ENCODE measurements around the gene BPIFB4. TPM values are rescaled to one million over a fixed set of nuclear protein-coding genes. Genes with fewer than 3 reads are reported as not detected.
"Not testable (repeated sequence)": the region's sequence is repeated elsewhere in the genome, so short reads cannot be mapped to it uniquely, and the experiment has no call there.

Gene BPIFB4
- total and polyA plus RNA-seq, 9 donors, result 0.07 to 0.30 (median 0.09) TPM; not detected in 3

GRCh38 chr20:33112547-33113386, 33.3 kb downstream of the BPIFB4 start:
- Histone ChIP-seq H3K4me1 (ENCODE audit: control insufficient read depth, insufficient read depth, low read length) (no peaks in the 10 kb centered on the region), H3K9me3 (replicated peaks; ENCODE audit: control insufficient read depth, low read depth, low read length) (no peaks in the 10 kb centered on the region), H3K27ac (ENCODE audit: low read length) (no peak overlapping the region), H3K4me3 (ENCODE audit: low read length) (no peak overlapping the region), H3K36me3 (ENCODE audit: control insufficient read depth, insufficient read depth, low read length) (no peaks in the 10 kb centered on the region), H3K27me3 (ENCODE audit: control insufficient read depth, insufficient read depth, low read length) (no peaks in the 10 kb centered on the region)
- no CpG with 5 or more reads among the region's 7 CpGs for WGBS (ENCODE audit: insufficient coverage)
- no peak for DNase-seq

GRCh38 chr20:33113387-33113908, 34.0 kb downstream of the BPIFB4 start:
- no peak for DNase-seq
- Histone ChIP-seq H3K9me3 (replicated peaks; ENCODE audit: control insufficient read depth, low read depth, low read length) (no peaks in the 10 kb centered on the region), H3K27ac (ENCODE audit: low read length) (no peak overlapping the region), H3K4me1 (ENCODE audit: control insufficient read depth, insufficient read depth, low read length) (no peaks in the 10 kb centered on the region), H3K4me3 (ENCODE audit: low read length) (no peak overlapping the region), H3K36me3 (ENCODE audit: control insufficient read depth, insufficient read depth, low read length) (no peaks in the 10 kb centered on the region), H3K27me3 (ENCODE audit: control insufficient read depth, insufficient read depth, low read length) (no peaks in the 10 kb centered on the region)
- 76% methylated on average over 2 of the region's 6 CpGs for WGBS (ENCODE audit: insufficient coverage)

DNA sequence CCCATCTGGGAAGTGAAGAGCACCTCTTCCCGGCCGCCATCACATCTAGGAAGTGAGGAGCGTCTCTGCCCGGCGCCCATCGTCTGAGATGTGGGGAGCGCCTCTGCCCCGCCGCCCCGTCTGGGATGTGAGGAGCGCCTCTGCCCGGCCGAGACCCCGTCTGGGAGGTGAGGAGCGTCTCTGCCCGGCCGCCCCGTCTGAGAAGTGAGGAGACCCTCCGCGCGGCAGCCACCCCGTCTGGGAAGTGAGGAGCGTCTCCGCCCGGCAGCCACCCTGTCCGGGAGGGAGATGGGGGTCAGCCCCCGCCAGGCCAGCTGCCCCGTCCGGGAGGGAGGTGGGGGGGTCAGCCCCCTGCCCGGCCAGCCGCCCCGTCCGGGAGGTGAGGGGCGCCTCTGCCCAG, 36.1 kb downstream of the BPIFB4 start:
- not testable (repeated sequence) for DNase-seq; H3K27ac ChIP-seq (ENCODE audit: low read length); H3K9me3 ChIP-seq (replicated peaks; ENCODE audit: control insufficient read depth, low read depth, low read length); H3K36me3 ChIP-seq (ENCODE audit: control insufficient read depth, insufficient read depth, low read length); H3K4me1 ChIP-seq (ENCODE audit: control insufficient read depth, insufficient read depth, low read length); H3K4me3 ChIP-seq (ENCODE audit: low read length); H3K27me3 ChIP-seq (ENCODE audit: control insufficient read depth, insufficient read depth, low read length)
- WGBS (ENCODE audit: insufficient coverage), result 94% methylated on average over 6 of the region's 34 CpGs

- H3K36me3 ChIP-seq (ENCODE audit: control insufficient read depth, insufficient read depth, low read length), result no peaks in the 10 kb centered on the region
- H3K4me1 ChIP-seq (ENCODE audit: control insufficient read depth, insufficient read depth, low read length), result no peaks in the 10 kb centered on the region
- no CpG with 5 or more reads among the region's 3 CpGs for WGBS (ENCODE audit: insufficient coverage)
- DNase-seq, result no peak
- H3K27ac ChIP-seq (ENCODE audit: low read length), result no peak overlapping the region
- no peaks in the 10 kb centered on the region for H3K27me3 ChIP-seq (ENCODE audit: control insufficient read depth, insufficient read depth, low read length)
- no peaks in the 10 kb centered on the region for H3K9me3 ChIP-seq (replicated peaks; ENCODE audit: control insufficient read depth, low read depth, low read length)
- H3K4me3 ChIP-seq (ENCODE audit: low read length), result no peak overlapping the region
These were observed 40.6 kb downstream of the BPIFB4 start for GRCh38 chr20:33119725-33120720.

DNA sequence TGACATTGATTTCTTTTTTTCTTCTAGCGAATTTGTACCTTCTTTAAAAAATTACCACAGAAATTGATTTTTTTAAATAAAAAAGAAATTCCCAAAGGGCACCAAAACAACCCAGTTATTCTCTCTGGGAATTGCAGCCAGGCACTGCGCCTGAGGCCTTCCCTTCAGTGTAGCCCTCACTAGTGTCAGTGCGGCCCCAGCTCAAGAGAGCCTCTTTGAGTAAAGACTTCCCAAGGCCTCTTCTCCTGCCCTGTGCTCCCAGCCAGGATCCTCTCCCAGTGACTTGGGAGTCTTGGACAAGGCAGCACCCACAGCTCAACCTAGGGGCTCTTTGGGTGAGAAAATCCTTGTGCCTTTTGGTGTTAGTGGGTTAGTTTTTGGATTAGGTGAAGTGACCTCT, 41.5 kb downstream of the BPIFB4 start:
- no peak overlapping the region for H3K4me3 ChIP-seq (ENCODE audit: low read length)
- no peaks in the 10 kb centered on the region for H3K9me3 ChIP-seq (replicated peaks; ENCODE audit: control insufficient read depth, low read depth, low read length)
- 100% methylated on average over 2 of the region's 3 CpGs for WGBS (ENCODE audit: insufficient coverage)
- H3K4me1 ChIP-seq (ENCODE audit: control insufficient read depth, insufficient read depth, low read length), result no peaks in the 10 kb centered on the region
- DNase-seq, result no peak
- no peaks in the 10 kb centered on the region for H3K36me3 ChIP-seq (ENCODE audit: control insufficient read depth, insufficient read depth, low read length)
- no peak overlapping the region for H3K27ac ChIP-seq (ENCODE audit: low read length)
- no peaks in the 10 kb centered on the region for H3K27me3 ChIP-seq (ENCODE audit: control insufficient read depth, insufficient read depth, low read length)

- not testable (repeated sequence) for H3K4me3 ChIP-seq (ENCODE audit: low read length); DNase-seq; H3K27me3 ChIP-seq (ENCODE audit: control insufficient read depth, insufficient read depth, low read length); H3K4me1 ChIP-seq (ENCODE audit: control insufficient read depth, insufficient read depth, low read length); H3K36me3 ChIP-seq (ENCODE audit: control insufficient read depth, insufficient read depth, low read length); H3K27ac ChIP-seq (ENCODE audit: low read length); H3K9me3 ChIP-seq (replicated peaks; ENCODE audit: control insufficient read depth, low read depth, low read length)
- WGBS (ENCODE audit: insufficient coverage), result 50% methylated on average over 1 of the region's 1 CpG
These were observed 42.9 kb downstream of the BPIFB4 start for GRCh38 chr20:33122297-33122696.

- WGBS (ENCODE audit: insufficient coverage), result 54% methylated on average over 2 of the region's 2 CpGs
- H3K27me3 ChIP-seq (ENCODE audit: control insufficient read depth, insufficient read depth, low read length), result peaks cover 2% of the 10 kb centered on the region
- H3K9me3 ChIP-seq (replicated peaks; ENCODE audit: control insufficient read depth, low read depth, low read length), result no peaks in the 10 kb centered on the region
- no peak for DNase-seq
- H3K36me3 ChIP-seq (ENCODE audit: control insufficient read depth, insufficient read depth, low read length), result no peaks in the 10 kb centered on the region
- no peak overlapping the region for H3K27ac ChIP-seq (ENCODE audit: low read length)
- H3K4me1 ChIP-seq (ENCODE audit: control insufficient read depth, insufficient read depth, low read length), result no peaks in the 10 kb centered on the region
- H3K4me3 ChIP-seq (ENCODE audit: low read length), result no peak overlapping the region
These were observed 44.8 kb downstream of the BPIFB4 start for GRCh38 chr20:33124261-33124660.

DNA sequence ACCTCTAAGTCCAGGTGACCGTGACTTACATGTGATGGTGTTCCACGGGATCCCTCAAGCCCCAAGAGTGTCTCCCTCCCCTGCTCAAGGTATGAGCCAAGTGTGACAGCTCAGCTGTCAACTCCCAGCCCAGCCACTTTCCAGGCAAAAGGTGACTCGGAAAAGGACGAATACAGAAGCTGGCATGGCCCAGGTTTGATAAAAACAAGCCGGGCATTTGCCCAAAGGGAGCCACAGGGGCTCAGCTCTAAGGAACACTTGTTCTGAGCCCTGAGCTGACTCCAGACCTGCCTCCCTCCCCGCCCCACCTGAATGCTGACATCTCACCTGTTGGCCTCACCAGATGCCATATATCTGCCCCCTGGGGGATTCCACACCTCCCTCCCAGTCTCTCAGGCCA, 45.6 kb downstream of the BPIFB4 start:
- Histone ChIP-seq H3K27me3 (ENCODE audit: control insufficient read depth, insufficient read depth, low read length) (peaks cover 2% of the 10 kb centered on the region), H3K9me3 (replicated peaks; ENCODE audit: control insufficient read depth, low read depth, low read length) (no peaks in the 10 kb centered on the region), H3K4me3 (ENCODE audit: low read length) (no peak overlapping the region), H3K4me1 (ENCODE audit: control insufficient read depth, insufficient read depth, low read length) (no peaks in the 10 kb centered on the region), H3K27ac (ENCODE audit: low read length) (no peak overlapping the region), H3K36me3 (ENCODE audit: control insufficient read depth, insufficient read depth, low read length) (no peaks in the 10 kb centered on the region)
- 72% methylated on average over 6 of the region's 6 CpGs for WGBS (ENCODE audit: insufficient coverage)
- DNase-seq, result no peak

DNA sequence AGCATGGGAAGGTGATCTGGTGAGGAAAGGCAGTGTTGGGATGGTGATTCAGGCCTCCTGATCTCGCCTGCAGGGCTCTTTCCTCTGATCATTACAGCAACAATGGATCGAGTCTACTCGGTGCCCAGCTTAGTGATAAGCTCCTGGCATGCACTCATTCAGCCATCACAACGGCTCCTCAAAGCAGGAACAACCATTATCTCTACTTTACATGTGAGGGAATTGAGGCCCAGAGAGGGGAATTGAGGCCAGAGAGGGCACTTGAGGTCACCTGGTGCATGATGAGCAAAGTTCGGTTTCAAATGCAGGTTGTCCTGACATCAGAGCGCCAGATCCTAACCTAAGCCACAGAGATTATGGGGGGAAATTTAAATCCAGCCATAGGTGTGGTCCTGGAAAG, 46.5 kb downstream of the BPIFB4 start:
- Histone ChIP-seq H3K27me3 (ENCODE audit: control insufficient read depth, insufficient read depth, low read length) (peaks cover 2% of the 10 kb centered on the region), H3K9me3 (replicated peaks; ENCODE audit: control insufficient read depth, low read depth, low read length) (no peaks in the 10 kb centered on the region), H3K4me3 (ENCODE audit: low read length) (no peak overlapping the region), H3K27ac (ENCODE audit: low read length) (no peak overlapping the region), H3K36me3 (ENCODE audit: control insufficient read depth, insufficient read depth, low read length) (no peaks in the 10 kb centered on the region), H3K4me1 (ENCODE audit: control insufficient read depth, insufficient read depth, low read length) (no peaks in the 10 kb centered on the region)
- 47% methylated on average over 3 of the region's 6 CpGs for WGBS (ENCODE audit: insufficient coverage)
- no peak for DNase-seq

All from muscle of leg (tissue), 11 donors.